Adrenal gland (tissue), 12 donors: ENCODE results near the gene SMG6. TPM values are rescaled to one million over a fixed set of nuclear protein-coding genes. Genes with fewer than 3 reads are reported as not detected.

Experiments used
- DNase-seq, 7 donors: peaks; one replicate each; pipeline ENCODE4 v3.0.0-alpha.2; 2019 to 2020
- H3K27ac ChIP-seq, 5 donors: fragments of 200-600 bp; sonication (generic) in 4 of 5; 1 replicate in 3 of 5; 2 replicates in 2 of 5; pipeline versions ENCODE4 v1.5.1 to v1.8.0; 2016 to 2020; ENCODE audit warnings: mild to moderate bottlenecking in 1 of 5
- H3K27me3 ChIP-seq: fragments of 200-600 bp; 2 replicates; pipeline ENCODE4 v1.8.0; 2021
- H3K36me3 ChIP-seq, 2 donors: fragments of 200-600 bp; replicated peaks in 1 of 2; 1 replicate in 1 of 2; 2 replicates in 1 of 2; pipeline versions ENCODE4 v1.5.1 to v1.8.0; 2018 to 2022
- H3K4me1 ChIP-seq, 2 donors: fragments of 200-600 bp; replicated peaks in 1 of 2; 1 replicate in 1 of 2; 2 replicates in 1 of 2; pipeline versions ENCODE4 v1.5.1 to v1.8.0; 2018 to 2021
- H3K4me3 ChIP-seq, 4 donors: fragments of 200-600 bp; sonication (generic) in 3 of 4; one replicate each; pipeline ENCODE4 v1.5.1; 2016 to 2018
- H3K9me3 ChIP-seq, 3 donors: fragments of 200-600 bp; sonication (generic) in 1 of 3; replicated peaks in 1 of 3; 1 replicate in 2 of 3; 2 replicates in 1 of 3; pipeline versions ENCODE4 v1.5.1 to v1.8.0; 2016 to 2021
- CTCF ChIP-seq, 6 experiments: fragments of 450-650 bp in 4 of 6; fragments of 200-600 bp in 2 of 6; sonication (generic) in 1 of 6; IDR thresholded peaks; 1 replicate in 5 of 6; 2 replicates in 1 of 6; pipeline versions ENCODE4 v1.5.1 to v1.8.0; 2016 to 2021; ENCODE audit warnings: antibody characterized with exemption in 6 of 6, mild to moderate bottlenecking in 2 of 6, moderate library complexity in 1 of 6
- POLR2A ChIP-seq, 2 donors: fragments of 450-650 bp; IDR thresholded peaks; one replicate each; pipeline ENCODE4 v1.6.1; 2017; ENCODE audit warnings: antibody characterized with exemption in 2 of 2, mild to moderate bottlenecking in 2 of 2, moderate library complexity in 1 of 2
- WGBS, 4 donors: extraction: QIAGEN DNeasy Blood & Tissue Kit in 2 of 4; methylation state at CpG; one replicate each; pipeline versions ENCODE4 v1.1.5 to v1.1.7; 2013 to 2017; 5-methylcytosine and 5-hydroxymethylcytosine counted together
- intact Hi-C, 2 donors: fragments of 100-400 bp; cut with DNase I; formaldehyde crosslinking; loops; one replicate each; pipeline versions ENCODE4 v1.14.1 to v1.15.0; 2022 to 2023
- polyA plus RNA-seq, 3 donors: library from polyadenylated mRNA; stranded (reverse); fragments of 200-250 nt in 2 of 3; fragments of 350-450 nt in 1 of 3; fragmentation: Illumina TruSeq in 1 of 3; extraction: RNeasy Lipid Tissue Mini Kit (QIAGEN cat#74804) in 1 of 3; gene quantifications; one replicate each; pipeline ENCODE4 v1.2.3, GENCODE V29; 2013 to 2014
- total RNA-seq, 9 donors: library from RNA; depleted of rRNA in 4 of 9; stranded (reverse); fragments of >200 nt in 4 of 9; fragments of 120-200 nt in 1 of 9; fragmentation: NEBNext Ultra II Directional in 1 of 9; extraction: Animal tissue kit (Norgen Biotek cat#: 25700) in 1 of 9; gene quantifications; one replicate each; pipeline versions ENCODE4 v1.1.0 to v1.2.4, GENCODE V29; 2013 to 2023
- donor health status: healthy with polysubstance abuse.
- donor health status: Bipolar disorder and iron deficiency.
- donor health status: DM: yes; HTN: yes; CAD: no.
- donor health status: DM: no; HTN: no; CAD: no.
- donor health status: DM: no; HTN: no; CAD: no.
- donor health status: DM: yes; HTN: yes; CAD: no.

The SMG6 gene
- total and polyA plus RNA-seq, 12 donors: 15.9 to 85.1 (median 44.0) TPM

GRCh38 chr17:2048805-2049204, 254.8 kb downstream of the SMG6 start:
- H3K27ac ChIP-seq: no peak overlapping the region
- H3K36me3 ChIP-seq: peaks cover 0 to 1% of the 10 kb centered on the region in 2 donors
- intact Hi-C loops: no loop called here
- no peaks in the 10 kb centered on the region for H3K27me3 ChIP-seq
- DNase-seq: peak in 1 of 7 donors; percentile 28
- peak overlapping the region in 1 of 4 donors; percentile 73 for H3K4me3 ChIP-seq
- TF ChIP-seq CTCF (IDR thresholded peaks at IDR 0.05): no peak
- no peak for TF ChIP-seq POLR2A (IDR thresholded peaks at IDR 0.05)
- H3K4me1 ChIP-seq: peaks cover 18 to 35% of the 10 kb centered on the region in 2 donors
- WGBS, 4 donors: 17 to 28% (median 20%) methylated on average over 9 of the region's 9 CpGs
- no peaks in the 10 kb centered on the region for H3K9me3 ChIP-seq

- TF ChIP-seq POLR2A (IDR thresholded peaks at IDR 0.05) (no peak), CTCF (IDR thresholded peaks at IDR 0.05) (no peak)
- Histone ChIP-seq H3K4me1 (peaks cover 21 to 41% of the 10 kb centered on the region in 2 donors), H3K9me3 (no peaks in the 10 kb centered on the region), H3K4me3 (no peak overlapping the region), H3K27me3 (no peaks in the 10 kb centered on the region), H3K36me3 (peaks cover 0 to 13% of the 10 kb centered on the region in 2 donors), H3K27ac (no peak overlapping the region)
- intact Hi-C loops: no loop called here
- 88 to 97% (median 92%) methylated on average over 6 of the region's 6 CpGs for WGBS, 4 donors
- no peak for DNase-seq
These were observed 256.0 kb downstream of the SMG6 start for GRCh38 chr17:2047590-2047989.

GRCh38 chr17:2044263-2044894, 259.2 kb downstream of the SMG6 start:
- peak overlapping the region in 2 of 5 donors; percentile 15 to 58 for H3K27ac ChIP-seq
- intact Hi-C loops: no loop called here
- no peak overlapping the region for H3K4me3 ChIP-seq
- no peaks in the 10 kb centered on the region for H3K9me3 ChIP-seq
- WGBS, 4 donors: 90 to 95% (median 94%) methylated on average over 5 of the region's 5 CpGs
- TF ChIP-seq POLR2A (IDR thresholded peaks at IDR 0.05) (no peak), CTCF (IDR thresholded peaks at IDR 0.05) (no peak)
- peaks cover 20 to 38% of the 10 kb centered on the region in 2 donors for H3K4me1 ChIP-seq
- DNase-seq: peak in 1 of 7 donors; percentile 25
- H3K36me3 ChIP-seq: peaks cover 0 to 24% of the 10 kb centered on the region in 2 donors
- no peaks in the 10 kb centered on the region for H3K27me3 ChIP-seq

- WGBS, 4 donors: 76 to 84% (median 77%) methylated on average over 6 of the region's 6 CpGs
- Histone ChIP-seq H3K4me3 (no peak overlapping the region), H3K36me3 (peaks cover 0 to 24% of the 10 kb centered on the region in 2 donors), H3K9me3 (no peaks in the 10 kb centered on the region), H3K27me3 (no peaks in the 10 kb centered on the region), H3K4me1 (peaks cover 15 to 32% of the 10 kb centered on the region in 2 donors), H3K27ac (peak overlapping the region in 4 of 5 donors; percentile 3 to 100 (median 60))
- peak in 3 of 7 donors; percentile 31 to 55 (median 32) for DNase-seq
- TF ChIP-seq POLR2A (IDR thresholded peaks at IDR 0.05) (no peak), CTCF (IDR thresholded peaks at IDR 0.05) (no peak)
- intact Hi-C loops: no loop called here
These were observed 259.8 kb downstream of the SMG6 start for GRCh38 chr17:2043785-2044184.
